HG03108 (cell line): ENCODE measurements around the gene USH1C.

Experiments used
- ATAC-seq: cut with Tn5 transposase; IDR thresholded peaks from one replicate; pipeline ENCODE4 v1.9.1; 2021; ENCODE audit warnings: moderate library complexity; ENCODE audit not compliant: unreplicated experiment

The USH1C gene

GRCh38 chr11:17443926-17444690, 100.1 kb downstream of the USH1C start:
- ATAC-seq: no peak
